Muscle of arm (tissue), 12 donors: ENCODE data around the gene WFDC13. TPM values are rescaled to one million over a fixed set of nuclear protein-coding genes. Genes with fewer than 3 reads are reported as not detected.

Experiments
- polyA plus RNA-seq, 12 donors: library from polyadenylated mRNA; unstranded; fragments of 120-200 nt; gene quantifications; one replicate each; pipeline ENCODE4 v1.2.1, GENCODE V29; 2013; ENCODE audit not compliant: insufficient read length in 12 of 12

WFDC13 gene
- polyA plus RNA-seq, 12 donors, result 0.13 TPM; not detected in 11

Other genes starting within 250 kb of the WFDC13 start
- 1 to 10 TPM in 5 of 12 donors, under 1 TPM in 2, not detected in 5; 0.74 to 4.2 (median 1.2) TPM for gene WFDC2, start 232.3 kb upstream of the WFDC13 start, polyA plus RNA-seq
- gene SPINT3, start 186.4 kb upstream of the WFDC13 start, polyA plus RNA-seq, result not detected
- not detected for gene WFDC6, start 162.6 kb upstream of the WFDC13 start, polyA plus RNA-seq
- under 1 TPM in 2 of 12 donors, not detected in 10; 0.07 to 0.11 TPM for gene EPPIN, start 154.6 kb upstream of the WFDC13 start, polyA plus RNA-seq
- not detected for gene WFDC8, start 122.8 kb upstream of the WFDC13 start, polyA plus RNA-seq
- not detected for gene WFDC10A, start 72.3 kb upstream of the WFDC13 start, polyA plus RNA-seq
- not detected for gene WFDC9, start 70.8 kb upstream of the WFDC13 start, polyA plus RNA-seq
- not detected for gene WFDC11, start 31.8 kb upstream of the WFDC13 start, polyA plus RNA-seq
- not detected for gene WFDC10B, start 3.0 kb downstream of the WFDC13 start, polyA plus RNA-seq
- not detected for gene SPINT4, start 20.3 kb downstream of the WFDC13 start, polyA plus RNA-seq
- gene WFDC3, start 89.8 kb downstream of the WFDC13 start, polyA plus RNA-seq, result 1 to 10 TPM in 3 of 12 donors, under 1 TPM in 6, not detected in 3; 0.18 to 1.8 (median 0.74) TPM
- 10 to 100 TPM in 11 of 12 donors, not detected in 1; 33.2 to 55.0 (median 45.1) TPM for gene DNTTIP1, start 89.9 kb downstream of the WFDC13 start, polyA plus RNA-seq
- 10 to 100 TPM in 11 of 12 donors, not detected in 1; 19.8 to 66.7 (median 30.8) TPM for gene UBE2C, start 110.6 kb downstream of the WFDC13 start, polyA plus RNA-seq
- 1,000 to 10,000 TPM; 1,517 to 8,366 (median 5,425) TPM for gene TNNC2, start 125.3 kb downstream of the WFDC13 start, polyA plus RNA-seq
- gene SNX21, start 131.8 kb downstream of the WFDC13 start, polyA plus RNA-seq, result 10 to 100 TPM in 11 of 12 donors, not detected in 1; 14.4 to 30.9 (median 22.4) TPM
- 10 to 100 TPM in 11 of 12 donors, not detected in 1; 14.1 to 28.6 (median 22.1) TPM for gene ACOT8, start 155.4 kb downstream of the WFDC13 start, polyA plus RNA-seq
- 1 to 10 TPM in 10 of 12 donors, not detected in 2; 3.0 to 4.1 (median 3.5) TPM for gene ZSWIM3, start 155.6 kb downstream of the WFDC13 start, polyA plus RNA-seq
- 10 to 100 TPM in 6 of 12 donors, 1 to 10 TPM in 5, not detected in 1; 5.0 to 14.3 (median 10.2) TPM for gene ZSWIM1, start 179.2 kb downstream of the WFDC13 start, polyA plus RNA-seq
- 10 to 100 TPM in 1 of 12 donors, 1 to 10 TPM in 10, not detected in 1; 2.9 to 17.1 (median 6.7) TPM for gene SPATA25, start 185.6 kb downstream of the WFDC13 start, polyA plus RNA-seq
- gene NEURL2, start 189.2 kb downstream of the WFDC13 start, polyA plus RNA-seq, result 10 to 100 TPM in 9 of 12 donors, 1 to 10 TPM in 2, not detected in 1; 8.2 to 20.2 (median 11.3) TPM
- gene CTSA, start 189.3 kb downstream of the WFDC13 start, polyA plus RNA-seq, result 100 to 1,000 TPM in 1 of 12 donors, 10 to 100 TPM in 10, not detected in 1; 54.5 to 110 (median 60.1) TPM
- gene PLTP, start 210.1 kb downstream of the WFDC13 start, polyA plus RNA-seq, result 10 to 100 TPM in 11 of 12 donors, not detected in 1; 13.1 to 54.0 (median 21.1) TPM
- 10 to 100 TPM in 11 of 12 donors, not detected in 1; 20.6 to 40.3 (median 22.7) TPM for gene PCIF1, start 232.6 kb downstream of the WFDC13 start, polyA plus RNA-seq